H9 (cell line): ENCODE data around the gene NRXN2. TPM values are rescaled to one million over a fixed set of nuclear protein-coding genes. Genes with fewer than 3 reads are reported as not detected.

Experiments used
- DNase-seq: peaks from one replicate; pipeline ENCODE4 v3.0.0-alpha.2; 2017
- H2AFZ ChIP-seq: one replicate; pipeline ENCODE4 v1.6.1; 2013; ENCODE audit warnings: mild to moderate bottlenecking, low read length, control low read depth, moderate library complexity
- H2AK5ac ChIP-seq: 2 replicates; pipeline ENCODE4 v1.6.1; 2013; ENCODE audit warnings: low read length, control low read depth, mixed read lengths; ENCODE audit not compliant: insufficient read length
- H2BK120ac ChIP-seq: one replicate; pipeline ENCODE4 v1.6.1; 2013; ENCODE audit warnings: low read depth, mild to moderate bottlenecking, low read length, control low read depth, inconsistent platforms; ENCODE audit not compliant: poor library complexity, severe bottlenecking
- H2BK12ac ChIP-seq: 2 replicates; pipeline ENCODE4 v1.6.1; 2013; ENCODE audit warnings: low read length, control low read depth, mixed read lengths, low read depth; ENCODE audit not compliant: insufficient read length
- H2BK15ac ChIP-seq: 2 replicates; pipeline ENCODE4 v1.6.1; 2013; ENCODE audit warnings: low read depth, low read length, control low read depth
- H2BK20ac ChIP-seq: one replicate; pipeline ENCODE4 v1.6.1; 2013; ENCODE audit warnings: low read depth, mild to moderate bottlenecking, low read length, control low read depth, inconsistent platforms; ENCODE audit not compliant: poor library complexity, severe bottlenecking
- H2BK5ac ChIP-seq: 2 replicates; pipeline ENCODE4 v1.6.1; 2013; ENCODE audit warnings: low read length, control low read depth, mixed read lengths; ENCODE audit not compliant: insufficient read length
- H3K14ac ChIP-seq: 2 replicates; pipeline ENCODE4 v1.6.1; 2013; ENCODE audit warnings: low read length, control low read depth; ENCODE audit not compliant: insufficient read depth
- H3K18ac ChIP-seq: 2 replicates; pipeline ENCODE4 v1.6.1; 2013; ENCODE audit warnings: low read depth, mild to moderate bottlenecking, mixed read lengths, low read length, control low read depth; ENCODE audit not compliant: insufficient read length
- H3K23ac ChIP-seq: 2 replicates; pipeline ENCODE4 v1.6.1; 2013; ENCODE audit warnings: low read length, control low read depth, mixed read lengths, low read depth; ENCODE audit not compliant: insufficient read length
- H3K23me2 ChIP-seq: 2 replicates; pipeline ENCODE4 v1.6.1; 2013; ENCODE audit warnings: low read depth, mild to moderate bottlenecking, mixed read lengths, low read length, control low read depth; ENCODE audit not compliant: insufficient read length, poor library complexity, severe bottlenecking
- H3K27ac ChIP-seq: 2 replicates; pipeline ENCODE4 v1.5.1; 2013; ENCODE audit warnings: low read length, control low read depth, mixed read lengths, low read depth; ENCODE audit not compliant: insufficient read length
- H3K27me3 ChIP-seq: 2 replicates; pipeline ENCODE4 v1.6.1; 2013; ENCODE audit warnings: low read length, control low read depth, inconsistent platforms; ENCODE audit not compliant: insufficient read depth
- H3K4ac ChIP-seq: 2 replicates; pipeline ENCODE4 v1.6.1; 2013; ENCODE audit warnings: low read depth, mild to moderate bottlenecking, control low read depth, inconsistent platforms, low read length, moderate library complexity
- H3K4me1 ChIP-seq: 2 replicates; pipeline ENCODE4 v1.6.1; 2013; ENCODE audit warnings: low read length, control low read depth, inconsistent platforms; ENCODE audit not compliant: insufficient read depth
- H3K4me2 ChIP-seq: 2 replicates; pipeline ENCODE4 v1.6.1; 2013; ENCODE audit warnings: low read length, control low read depth, mixed read lengths; ENCODE audit not compliant: insufficient read length, insufficient read depth
- H3K56ac ChIP-seq: 2 replicates; pipeline ENCODE4 v1.6.1; 2013; ENCODE audit warnings: low read depth, mild to moderate bottlenecking, mixed read lengths, low read length, control low read depth; ENCODE audit not compliant: insufficient read length
- H3K79me1 ChIP-seq: 2 replicates; pipeline ENCODE4 v1.6.1; 2013; ENCODE audit warnings: low read depth, mild to moderate bottlenecking, moderate library complexity, low read length, control low read depth, inconsistent platforms; ENCODE audit not compliant: insufficient read depth, poor library complexity, severe bottlenecking
- H3K79me2 ChIP-seq: 2 replicates; pipeline ENCODE4 v1.6.1; 2013; ENCODE audit warnings: low read length, control low read depth, inconsistent platforms; ENCODE audit not compliant: insufficient read depth
- H3K9ac ChIP-seq: 2 replicates; pipeline ENCODE4 v1.6.1; 2013; ENCODE audit warnings: low read length, control low read depth, mixed read lengths; ENCODE audit not compliant: insufficient read length; ENCODE audit errors: extremely low read depth
- H3K9me3 ChIP-seq: one replicate; pipeline ENCODE4 v1.6.1; 2013; ENCODE audit warnings: low read depth, low read length, inconsistent platforms; ENCODE audit not compliant: control insufficient read depth
- H3T11ph ChIP-seq: one replicate; pipeline ENCODE4 v1.6.1; 2013; ENCODE audit warnings: mild to moderate bottlenecking, low read length, control low read depth, inconsistent platforms
- H4K20me1 ChIP-seq: one replicate; pipeline ENCODE4 v1.6.1; 2013; ENCODE audit not compliant: control insufficient read depth, insufficient read length, insufficient read depth
- H4K5ac ChIP-seq: 2 replicates; pipeline ENCODE4 v1.6.1; 2013; ENCODE audit warnings: low read depth, mild to moderate bottlenecking, mixed read lengths, low read length, control low read depth; ENCODE audit not compliant: insufficient read length
- H4K8ac ChIP-seq: replicated peaks from 2 replicates; pipeline ENCODE4 v1.6.1; 2013; ENCODE audit warnings: low read length, control low read depth, mixed read lengths, low read depth; ENCODE audit not compliant: insufficient read length
- H4K91ac ChIP-seq: 2 replicates; pipeline ENCODE4 v1.6.1; 2013; ENCODE audit warnings: low read depth, mild to moderate bottlenecking, moderate library complexity, mixed read lengths, low read length, control low read depth; ENCODE audit not compliant: insufficient read length
- H3K27ac Mint-ChIP-seq, 3 experiments: 2 replicates in 2 of 3; 3 replicates in 1 of 3; pipeline ENCODE4 v1.8.0; 2020 to 2021; ENCODE audit warnings: mixed read lengths in 3 of 3, mild to moderate bottlenecking in 1 of 3, moderate library complexity in 1 of 3
- H3K27me3 Mint-ChIP-seq: 2 replicates; pipeline ENCODE4 v1.8.0; 2021; ENCODE audit warnings: low read depth, mild to moderate bottlenecking, moderate library complexity, mixed read lengths
- H3K36me3 Mint-ChIP-seq, 3 experiments: 2 replicates in 2 of 3; 3 replicates in 1 of 3; pipeline ENCODE4 v1.8.0; 2020 to 2021; ENCODE audit warnings: low read depth in 3 of 3, mixed read lengths in 3 of 3; ENCODE audit not compliant: insufficient read depth in 1 of 3
- H3K4me1 Mint-ChIP-seq, 2 experiments: 2 replicates each; pipeline ENCODE4 v1.8.0; 2020; ENCODE audit warnings: mixed read lengths in 2 of 2
- H3K4me3 Mint-ChIP-seq, 2 experiments: 2 replicates in 1 of 2; 3 replicates in 1 of 2; pipeline ENCODE4 v1.8.0; 2020 to 2021; ENCODE audit warnings: mild to moderate bottlenecking in 2 of 2, mixed read lengths in 2 of 2, moderate library complexity in 1 of 2
- H3K9me3 Mint-ChIP-seq, 2 experiments: 2 replicates in 1 of 2; 3 replicates in 1 of 2; pipeline ENCODE4 v1.8.0; 2020; ENCODE audit warnings: mild to moderate bottlenecking in 2 of 2, mixed read lengths in 2 of 2, moderate library complexity in 1 of 2
- CTCF ChIP-seq: fragments of 200-600 bp; sonication (generic); conservative IDR thresholded peaks from 3 replicates; pipeline ENCODE4 v1.8.0; 2021; ENCODE audit warnings: antibody characterized with exemption, mild to moderate bottlenecking
- WGBS: extraction: QIAGEN DNeasy Blood & Tissue Kit; methylation state at CpG from one replicate; pipeline ENCODE4 v1.1.7; 2013; ENCODE audit warnings: missing lambda C conversion rate, low lambda C conversion rate, mixed read lengths; ENCODE audit not compliant: insufficient read length; ENCODE audit errors: extremely low coverage; 5-methylcytosine and 5-hydroxymethylcytosine counted together
- total RNA-seq: library from RNA; stranded (reverse); gene quantifications from 2 replicates; pipeline ENCODE4 v1.2.1, GENCODE V29; 2021

Gene NRXN2
- total RNA-seq, 1 experiment from 2014 or later, result 3.9 TPM

- H2BK20ac ChIP-seq, result no peak overlapping the region
- H3K23me2 ChIP-seq, result no peaks in the 10 kb centered on the region
- H2BK5ac ChIP-seq, result no peak overlapping the region
- no peak overlapping the region for H2BK15ac ChIP-seq
- no peak overlapping the region for H3K27ac ChIP-seq
- no peak overlapping the region for H2AK5ac ChIP-seq
- WGBS, result no CpG with 5 or more reads among the region's 5 CpGs
- no peak overlapping the region for H3K18ac ChIP-seq
- H2BK12ac ChIP-seq, result no peak overlapping the region
- H3K27me3 ChIP-seq, result no peaks in the 10 kb centered on the region; the same call in 1 of the 2 replicates
- H3K4ac ChIP-seq, result no peak overlapping the region
- no peak overlapping the region for H2BK120ac ChIP-seq
- no peaks in the 10 kb centered on the region for H3K4me1 ChIP-seq
- Mint-ChIP-seq H3K4me1 (peaks cover 6 to 16% of the 10 kb centered on the region in 2 experiments), H3K36me3 (peaks cover 0 to 5% (median 0%) of the 10 kb centered on the region in 3 experiments; a peak in 1 of 7 replicates), H3K9me3 (no peaks in the 10 kb centered on the region), H3K27ac (no peak overlapping the region; a peak in 1 of 7 replicates), H3K27me3 (peaks cover 11% of the 10 kb centered on the region), H3K4me3 (no peak overlapping the region)
- no peak for TF ChIP-seq CTCF
- H4K8ac ChIP-seq, result no peak overlapping the region
- H2AFZ ChIP-seq, result no peak overlapping the region
- DNase-seq, result no peak
- H3K56ac ChIP-seq, result no peak overlapping the region
- H3K79me1 ChIP-seq, result no peaks in the 10 kb centered on the region
- H3T11ph ChIP-seq, result no peak overlapping the region
- H3K4me2 ChIP-seq, result no peak overlapping the region
- H3K79me2 ChIP-seq, result no peaks in the 10 kb centered on the region
- H4K20me1 ChIP-seq, result no peaks in the 10 kb centered on the region
- H3K23ac ChIP-seq, result no peak overlapping the region
- H4K91ac ChIP-seq, result no peak overlapping the region
- no peak overlapping the region for H3K14ac ChIP-seq
- no peak overlapping the region for H3K9ac ChIP-seq
- no peaks in the 10 kb centered on the region for H3K9me3 ChIP-seq
- H4K5ac ChIP-seq, result no peak overlapping the region
Observed at GRCh38 chr11:64614917-64615316, 108.1 kb downstream of the NRXN2 start.
